ENCODE results near the gene TRDN.
"Not testable (repeated sequence)": the region's sequence is repeated elsewhere in the genome, so short reads cannot be mapped to it uniquely, and the experiment has no call there.

The TRDN gene

DNA sequence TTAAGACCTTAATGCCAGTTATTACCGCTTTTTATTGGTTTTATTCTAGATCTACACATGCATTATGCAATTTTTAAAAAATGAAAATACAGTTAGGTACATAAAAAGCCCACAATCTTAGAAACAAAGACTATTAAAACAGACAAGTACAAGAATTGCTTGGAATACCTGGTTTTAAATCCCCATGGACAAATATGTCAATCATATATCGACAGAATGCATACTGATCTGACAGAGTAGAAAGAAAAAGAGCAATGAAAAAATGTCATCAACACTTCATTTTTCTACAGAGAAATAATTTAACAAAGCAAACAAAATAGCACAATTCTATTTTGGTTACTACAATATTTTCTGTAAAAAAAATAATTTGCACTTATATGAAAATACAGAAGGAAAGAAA, 139.7 kb downstream of the TRDN start:
- no peak for DNase-seq

DNA sequence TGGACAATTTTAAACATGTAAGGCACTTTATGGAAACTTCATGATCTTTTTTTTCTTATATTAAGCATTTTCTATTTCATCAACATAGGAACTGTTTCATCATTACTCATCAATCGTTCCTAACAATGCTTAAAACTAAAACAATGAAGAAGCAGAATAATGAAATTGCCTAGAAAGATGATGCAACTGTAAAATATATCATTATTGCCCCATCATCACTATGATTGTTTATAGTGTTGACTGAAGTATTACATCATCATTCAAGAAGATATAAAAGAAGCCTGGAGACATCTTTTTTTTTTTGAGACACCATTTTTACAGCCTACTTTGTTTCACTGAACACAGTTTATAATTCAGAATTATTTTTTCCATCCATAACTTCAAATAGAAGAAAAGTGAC, 147.2 kb downstream of the TRDN start:
- no peak for DNase-seq

DNA sequence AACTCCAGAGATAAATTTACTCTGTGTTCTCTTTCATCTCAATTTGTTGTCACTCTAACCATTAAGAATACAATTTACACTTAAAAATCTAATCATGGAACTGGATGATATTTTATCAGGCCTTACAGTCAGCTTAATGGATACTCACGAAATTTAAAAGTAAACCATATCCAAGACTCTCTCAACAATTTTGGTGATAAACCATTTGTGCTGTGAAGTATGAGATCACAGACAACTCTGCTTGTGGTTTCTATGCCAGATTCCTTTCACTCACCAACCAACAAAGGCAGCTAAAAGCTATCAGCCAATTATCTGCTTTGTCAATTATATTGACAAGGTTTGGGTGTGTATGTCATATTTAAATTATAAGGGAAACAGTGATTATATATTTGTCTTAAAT, 155.8 kb downstream of the TRDN start:
- no peak for DNase-seq

DNA sequence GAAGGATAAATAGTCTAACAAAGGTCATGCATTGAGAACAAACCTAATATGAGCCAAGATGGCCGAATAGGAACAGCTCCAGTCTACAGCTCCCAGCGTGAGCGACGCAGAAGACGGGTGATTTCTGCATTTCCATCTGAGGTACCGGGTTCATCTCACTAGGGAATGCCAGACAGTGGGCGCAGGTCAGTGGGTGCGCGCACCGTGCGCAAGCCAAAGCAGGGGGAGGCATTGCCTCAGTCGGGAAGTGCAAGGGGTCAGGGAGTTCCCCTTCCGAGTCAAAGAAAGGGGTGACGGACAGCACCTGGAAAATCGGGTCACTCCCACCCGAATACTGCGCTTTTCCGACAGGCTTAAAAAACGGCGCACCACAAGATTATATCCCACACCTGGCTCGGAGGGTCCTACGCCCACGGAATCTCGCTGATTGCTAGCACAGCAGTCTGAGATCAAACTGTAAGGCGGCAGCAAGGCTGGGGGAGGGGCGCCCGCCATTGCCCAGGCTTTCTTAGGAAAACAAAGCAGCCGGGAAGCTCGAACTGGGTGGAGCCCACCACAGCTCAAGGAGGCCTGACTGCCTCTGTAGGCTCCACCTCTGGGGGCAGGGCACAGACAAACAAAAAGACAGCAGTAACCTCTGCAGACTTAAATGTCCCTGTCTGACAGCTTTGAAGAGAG, 164.6 kb downstream of the TRDN start:
- not testable (repeated sequence) for DNase-seq

DNA sequence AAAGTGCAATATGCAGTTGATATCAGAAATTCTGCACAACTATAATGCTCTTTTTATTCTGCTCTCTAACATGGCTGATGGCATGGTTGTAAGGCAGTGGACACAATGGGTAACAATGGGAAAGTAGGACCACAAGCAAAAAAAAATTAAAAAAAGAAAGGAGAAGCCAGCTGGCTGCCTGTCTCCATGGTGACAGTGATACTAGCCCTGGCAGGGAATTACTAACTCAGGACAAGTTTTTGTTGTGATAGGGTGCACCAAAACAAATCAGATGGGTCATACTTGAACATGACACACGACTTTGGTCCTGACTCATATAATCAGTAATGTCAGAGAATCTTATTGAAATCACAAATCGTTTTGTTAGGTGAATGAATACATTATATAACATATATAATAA, 169.4 kb downstream of the TRDN start:
- no peak for DNase-seq

DNA sequence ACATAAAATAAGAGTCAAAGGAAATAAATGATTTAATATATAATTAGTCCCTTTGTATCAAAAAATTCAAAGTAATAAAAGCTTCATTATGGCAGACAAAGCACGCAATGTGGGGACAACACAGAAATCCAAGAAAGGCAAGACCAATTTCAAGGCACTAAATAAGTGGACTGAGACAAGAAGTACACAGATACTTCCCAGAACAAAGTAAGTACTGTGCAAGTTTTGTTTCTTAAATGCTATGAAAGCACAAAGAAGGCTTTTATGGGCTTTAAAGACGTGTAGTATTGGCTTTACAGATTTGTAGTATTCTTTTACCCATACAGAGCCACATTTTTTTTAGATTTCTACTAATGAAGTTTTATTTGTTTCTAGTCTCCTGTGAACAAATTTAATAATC, 174.6 kb downstream of the TRDN start:
- no peak for DNase-seq

DNA sequence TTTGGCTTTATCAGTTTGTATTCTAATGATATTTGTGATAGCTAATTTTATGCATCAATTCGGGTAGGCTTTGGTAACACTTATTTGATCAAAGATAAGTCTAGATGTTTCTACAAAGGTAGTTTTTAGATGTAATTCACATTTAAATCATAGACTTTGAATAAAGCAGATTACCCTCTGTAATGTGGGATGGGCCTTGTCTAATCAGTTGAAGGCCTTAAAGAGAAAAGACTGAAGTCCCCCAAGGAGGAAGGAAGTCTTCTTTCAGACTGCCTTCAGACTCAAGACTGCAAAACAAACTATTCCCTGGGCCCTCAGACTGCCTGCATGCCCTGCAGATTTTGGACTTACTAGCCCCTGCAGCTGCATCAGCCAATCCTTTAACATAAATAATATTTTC, 178.5 kb downstream of the TRDN start:
- no peak for DNase-seq

DNA sequence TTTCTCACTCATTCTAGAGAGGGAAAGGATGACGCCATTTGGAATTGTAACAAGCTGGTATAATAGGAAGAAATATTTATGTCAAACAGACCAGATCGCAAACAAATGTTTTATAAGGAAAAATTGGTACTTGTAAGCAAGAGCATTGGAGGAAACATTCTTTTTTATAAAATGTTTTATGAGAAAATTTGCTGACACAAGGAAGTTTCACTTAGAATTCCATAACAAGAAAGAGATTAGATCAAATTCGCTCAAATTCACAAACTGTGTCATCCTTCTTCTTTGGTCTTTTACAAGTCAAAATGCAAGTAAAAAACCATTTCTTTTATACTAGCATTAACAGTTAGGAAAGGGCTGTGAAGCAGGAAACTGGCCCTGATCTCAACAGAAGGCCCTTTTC, 179.9 kb downstream of the TRDN start:
- no peak for DNase-seq

DNA sequence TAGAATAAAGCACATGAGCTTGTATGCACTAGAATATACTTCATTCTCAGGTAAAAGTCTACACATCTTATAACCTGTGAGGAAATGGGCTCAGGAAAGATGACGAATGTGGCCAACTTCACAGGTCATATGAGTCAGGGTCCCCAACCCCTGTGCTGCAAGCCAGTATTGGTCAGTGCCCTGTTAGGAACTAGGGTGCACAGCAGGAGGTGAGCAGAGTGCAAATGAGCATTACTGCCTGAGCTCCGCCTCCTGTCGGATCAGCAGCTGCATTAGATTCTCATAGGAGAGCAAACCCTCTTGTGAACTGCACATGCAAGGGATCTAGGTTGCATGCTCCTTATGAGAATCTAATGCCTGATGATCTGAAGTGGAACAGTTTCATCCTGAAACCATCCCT, 182.3 kb downstream of the TRDN start:
- no peak for DNase-seq

DNA sequence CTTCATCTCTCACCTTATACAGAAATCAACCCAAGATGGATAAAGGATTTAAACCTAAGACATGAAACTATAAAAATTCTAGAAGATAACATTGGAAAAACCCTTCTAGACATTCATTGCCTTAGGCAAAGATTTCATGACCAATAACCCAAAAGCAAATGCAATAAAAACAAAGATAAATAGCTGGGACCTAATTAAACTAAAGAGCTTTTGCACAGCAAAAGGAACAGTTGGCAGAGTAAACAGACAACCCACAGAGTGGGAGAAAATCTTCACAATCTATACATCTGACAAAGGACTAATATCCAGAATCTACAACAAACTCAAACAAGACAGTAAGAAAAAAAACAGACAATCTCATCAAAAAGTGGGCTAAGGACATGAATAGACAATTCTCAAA, 183.7 kb downstream of the TRDN start:
- not testable (repeated sequence) for DNase-seq

DNA sequence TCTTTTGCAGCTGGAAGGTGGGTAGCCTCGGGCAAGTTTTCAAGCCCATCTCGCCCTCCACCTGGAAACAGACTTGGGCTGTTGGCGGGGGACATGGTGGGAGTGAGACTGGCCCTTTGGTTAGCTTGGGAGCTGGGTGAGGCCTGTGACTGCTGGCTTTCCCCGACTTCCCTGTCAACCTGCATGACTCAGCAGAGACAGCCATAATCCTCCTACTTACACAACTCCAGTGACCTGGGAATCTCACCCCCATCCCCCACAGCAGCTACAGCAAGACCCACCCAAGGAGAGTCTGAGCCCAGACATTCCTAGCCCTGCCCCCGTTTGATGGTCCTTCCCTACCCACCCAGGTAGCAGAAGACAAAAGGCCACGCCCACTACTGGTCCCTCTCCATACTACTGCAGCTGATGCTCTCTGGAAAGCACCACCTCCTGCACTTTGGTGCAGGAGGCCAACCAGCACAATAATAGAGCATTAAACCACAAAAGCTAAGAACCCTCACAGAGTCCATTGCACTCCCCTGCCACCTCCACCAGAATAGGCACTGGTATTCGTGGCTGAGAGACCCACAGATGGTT, 188.4 kb downstream of the TRDN start:
- DNase-seq, result no peak

DNA sequence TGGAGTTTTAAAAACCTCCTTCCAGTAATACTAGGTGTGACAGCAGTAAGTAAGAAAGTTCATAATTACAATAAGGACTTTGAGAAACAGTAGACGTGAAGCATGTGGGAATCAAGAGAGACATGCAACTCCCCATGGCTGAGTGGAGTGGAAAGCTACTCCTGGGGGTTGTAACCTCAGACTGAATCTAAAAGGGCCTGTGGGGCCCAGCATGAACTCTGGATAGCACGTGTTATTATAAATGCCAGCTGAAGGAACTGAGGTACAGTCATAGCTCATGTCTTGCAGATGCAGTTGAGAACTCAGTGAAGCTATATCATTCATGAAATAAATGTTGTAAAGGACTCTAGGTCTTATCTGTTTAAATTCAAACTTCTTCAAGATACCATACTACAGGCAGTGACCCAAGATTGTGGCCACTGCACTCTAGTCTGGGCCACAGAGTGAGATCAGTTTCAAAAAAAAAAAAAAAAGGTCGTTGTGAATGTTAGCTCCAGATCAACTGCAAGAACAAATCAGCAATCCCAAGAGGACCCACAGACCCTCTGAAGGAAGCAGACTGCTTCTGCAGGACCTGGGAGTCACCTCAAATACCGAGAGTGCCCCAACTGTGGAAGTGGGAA, 189.3 kb downstream of the TRDN start:
- no peak for DNase-seq

DNA sequence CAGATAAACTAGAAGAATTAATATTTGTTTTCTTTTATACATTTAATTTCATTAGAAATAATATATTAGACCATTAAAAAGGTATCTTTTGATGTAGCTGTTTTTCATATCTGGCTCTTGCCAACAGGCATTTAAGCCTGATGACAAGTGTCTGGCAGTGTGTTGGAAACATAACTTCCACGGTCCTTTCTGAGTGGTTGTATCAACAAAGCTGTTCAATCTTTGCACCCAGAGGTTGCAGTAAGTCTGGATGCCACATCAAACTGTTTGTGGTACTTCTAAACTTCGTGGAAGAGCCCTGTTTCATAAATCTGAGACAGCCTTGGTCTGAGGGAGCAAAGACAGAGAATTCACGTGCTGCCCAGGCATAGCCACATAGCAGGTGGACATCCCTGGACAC, 197.4 kb downstream of the TRDN start:
- no peak for DNase-seq

DNA sequence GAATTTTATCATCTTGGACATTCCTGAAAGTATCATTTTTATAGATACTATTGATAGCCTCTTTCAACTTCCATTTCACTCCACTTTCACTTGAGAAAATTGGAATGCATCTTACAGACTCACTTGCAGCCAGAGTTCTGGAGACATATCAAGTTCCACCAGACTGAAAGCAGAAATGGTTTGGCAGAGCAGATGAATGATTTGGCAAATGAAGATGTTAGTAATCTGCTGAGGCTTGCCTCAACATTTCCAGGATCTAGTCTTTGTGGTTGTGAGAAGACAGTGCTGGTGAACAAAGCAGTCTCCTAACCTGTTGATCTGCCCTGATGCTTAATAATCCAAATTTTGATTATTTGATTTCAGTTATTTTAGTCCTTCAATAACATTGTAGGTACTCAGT, 202.6 kb downstream of the TRDN start:
- DNase-seq, result no peak

DNA sequence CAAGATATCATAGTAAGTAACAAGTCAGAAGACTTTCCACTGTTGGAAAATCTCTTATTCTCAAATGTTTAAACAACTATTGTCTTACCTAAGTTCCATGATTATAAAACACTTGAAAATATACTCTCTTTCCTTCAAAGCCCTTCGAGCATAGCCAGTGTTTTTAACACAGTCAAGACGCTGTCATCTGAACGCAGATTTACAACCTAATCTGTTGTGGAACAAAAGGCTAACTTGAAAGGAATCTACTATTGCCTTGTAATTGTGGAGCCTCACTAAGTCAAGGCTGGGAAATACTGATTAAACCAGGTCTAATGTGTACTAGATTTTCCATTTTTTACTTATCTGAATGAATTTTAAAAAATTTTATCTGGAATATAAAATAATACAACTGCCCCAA, 205.8 kb downstream of the TRDN start:
- no peak for DNase-seq

DNA sequence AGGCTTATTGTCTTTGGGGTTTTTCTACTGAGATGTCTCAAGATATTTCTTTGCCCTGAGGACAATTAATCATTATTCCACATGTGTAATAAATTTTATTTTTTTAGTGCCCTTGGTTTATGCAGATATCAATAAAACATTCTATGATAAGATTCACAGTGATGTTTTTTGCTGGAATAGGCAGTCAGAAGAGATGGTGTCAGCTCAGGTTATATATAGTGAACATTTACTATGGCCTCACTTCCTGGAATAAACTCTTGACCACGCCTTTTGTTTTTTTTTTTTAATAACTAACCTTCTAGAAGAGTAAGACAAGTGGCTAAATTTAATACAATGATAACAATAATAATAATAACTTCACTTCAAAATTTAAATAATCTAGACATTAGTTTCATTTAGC, 209.7 kb downstream of the TRDN start:
- no peak for DNase-seq

DNA sequence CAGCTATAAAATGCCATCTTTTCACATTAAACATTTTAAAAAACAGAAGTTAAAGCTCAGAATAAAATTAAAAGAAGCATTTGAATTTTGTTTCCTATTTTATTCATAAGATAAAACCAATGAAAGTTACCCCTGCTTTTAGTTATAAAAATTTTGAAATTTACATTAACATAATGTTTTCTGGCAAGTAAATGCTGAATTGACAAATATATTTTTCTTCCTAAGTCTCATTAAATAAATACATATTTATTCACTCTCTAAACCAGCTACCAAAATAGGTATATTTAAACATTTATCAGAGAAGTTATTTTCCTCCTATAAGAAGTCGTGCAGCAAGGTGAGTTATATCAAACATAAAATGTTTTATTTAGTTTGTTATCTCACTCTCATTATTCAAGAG, 213.6 kb downstream of the TRDN start:
- DNase-seq, result no peak

DNA sequence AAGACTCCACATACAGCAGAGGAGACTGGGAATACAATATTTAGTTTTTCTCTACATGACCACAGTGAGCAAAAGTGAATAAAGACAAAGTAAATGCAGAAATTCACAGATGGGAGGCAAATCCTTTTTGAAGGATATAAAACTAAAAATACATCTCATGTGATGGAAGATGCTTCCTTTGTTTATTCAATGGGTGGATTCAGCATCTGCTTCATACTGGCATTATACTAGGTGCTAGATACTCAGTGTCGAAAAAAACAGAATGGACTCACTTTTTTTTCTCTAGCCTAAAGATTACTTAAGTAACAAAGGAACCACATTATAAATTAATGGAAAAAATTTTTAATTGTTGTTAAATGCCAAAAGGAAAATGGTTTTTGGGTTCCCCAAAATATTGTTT, 216.2 kb downstream of the TRDN start:
- no peak for DNase-seq

DNA sequence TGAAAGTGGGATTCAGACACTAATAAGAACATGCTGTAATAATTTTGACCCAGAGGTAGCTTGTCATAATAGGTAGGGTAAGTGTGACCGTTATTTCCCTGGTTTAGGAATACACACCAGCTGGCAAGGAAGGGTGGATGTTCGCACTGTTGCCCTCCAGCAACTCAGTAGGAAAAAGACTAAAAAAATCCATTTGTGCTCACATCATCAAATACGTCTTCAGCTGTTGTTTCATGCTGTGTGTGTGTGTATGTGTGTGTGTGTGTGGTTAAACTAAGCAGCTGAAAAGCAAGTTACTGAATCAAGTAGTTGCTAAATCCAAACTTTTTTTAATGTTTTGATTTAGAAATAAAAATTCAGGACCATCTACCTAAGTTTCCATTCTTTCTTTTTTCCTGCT, 218.7 kb downstream of the TRDN start:
- DNase-seq, result no peak

DNA sequence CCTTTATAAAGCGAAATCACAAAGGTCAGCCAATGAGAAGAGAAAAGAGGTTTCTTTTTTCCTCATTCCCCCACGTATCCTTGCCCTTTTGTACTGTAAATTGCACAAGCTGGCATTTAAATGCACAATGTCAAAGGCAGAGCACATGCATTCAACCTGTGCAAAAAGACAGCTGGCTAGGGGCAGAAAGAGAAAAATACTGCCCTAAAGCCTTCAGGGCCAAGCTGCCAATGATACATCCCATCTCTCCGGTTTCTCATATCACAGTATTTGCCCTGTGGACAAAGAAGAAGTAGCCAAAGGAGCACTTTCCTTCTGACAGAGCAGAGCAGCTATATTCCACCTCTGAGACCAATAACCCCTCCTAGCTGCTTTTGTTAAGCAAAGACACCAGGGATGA, 219.2 kb downstream of the TRDN start:
- no peak for DNase-seq

DNA sequence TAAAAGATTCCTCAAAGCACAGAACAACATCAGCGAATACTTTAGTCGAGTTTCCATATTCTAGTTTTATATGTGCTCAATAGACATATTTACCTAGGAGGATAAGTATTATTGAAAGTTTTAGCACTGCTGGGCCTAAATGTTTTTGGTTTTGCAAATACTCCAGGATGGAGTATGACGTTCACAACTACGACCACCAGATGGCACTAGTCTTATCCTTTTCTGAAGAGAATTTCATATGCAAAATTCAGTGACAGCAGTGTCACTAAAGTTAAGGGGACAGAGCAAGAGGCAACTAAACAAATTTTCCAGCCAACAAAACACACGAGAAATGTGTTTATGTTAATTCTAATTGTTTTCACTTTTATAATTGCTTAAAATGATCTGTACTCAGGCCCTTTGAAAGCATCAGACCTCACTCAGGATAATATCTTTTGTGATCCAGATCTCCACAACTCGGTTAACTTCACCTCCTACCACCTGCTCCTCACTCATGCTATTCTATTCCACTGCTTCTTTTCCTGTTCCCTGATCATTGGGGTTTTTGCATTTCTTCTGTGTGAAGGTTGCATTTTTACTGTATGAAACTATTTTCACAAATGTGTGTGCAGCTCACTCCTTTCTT, 220.8 kb downstream of the TRDN start:
- no peak for DNase-seq

DNA sequence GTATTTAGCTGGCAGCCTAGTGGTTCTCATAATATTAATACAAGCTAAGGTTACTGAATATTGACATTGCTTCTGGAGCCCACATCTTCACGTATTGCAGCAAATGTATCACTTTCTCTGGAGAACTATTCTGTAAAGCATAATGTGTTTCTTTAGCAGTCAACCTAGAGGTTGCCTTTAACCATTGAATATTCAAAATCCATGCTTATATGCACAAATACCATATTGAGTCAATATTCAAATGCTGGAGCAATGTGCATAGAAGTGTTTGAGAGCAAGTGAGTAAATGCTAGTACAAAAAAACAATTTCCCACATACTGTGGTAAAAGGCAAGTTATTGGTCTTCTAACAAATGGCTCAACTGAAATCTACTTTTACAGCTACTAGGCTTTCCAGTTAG, 231.8 kb downstream of the TRDN start:
- DNase-seq, result no peak

DNA sequence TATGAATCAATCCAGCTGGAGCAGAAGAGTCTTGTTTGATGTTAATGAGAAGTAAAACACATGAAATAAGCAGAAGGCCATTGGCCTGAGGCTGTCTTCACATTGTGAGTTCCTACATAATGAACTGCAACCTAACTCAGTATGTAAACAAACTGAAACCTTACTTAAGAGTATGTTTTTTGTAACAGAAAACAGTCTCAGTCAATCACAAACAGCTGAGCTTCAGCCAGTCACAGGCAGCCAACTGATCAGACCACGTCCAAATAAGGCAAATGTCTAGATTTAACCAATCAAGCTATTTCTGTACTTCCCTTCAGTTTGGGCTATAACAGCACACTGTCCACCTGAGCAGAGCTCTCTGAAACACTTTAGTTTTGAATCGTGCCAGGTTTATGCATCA, 234.7 kb downstream of the TRDN start:
- no peak for DNase-seq

DNA sequence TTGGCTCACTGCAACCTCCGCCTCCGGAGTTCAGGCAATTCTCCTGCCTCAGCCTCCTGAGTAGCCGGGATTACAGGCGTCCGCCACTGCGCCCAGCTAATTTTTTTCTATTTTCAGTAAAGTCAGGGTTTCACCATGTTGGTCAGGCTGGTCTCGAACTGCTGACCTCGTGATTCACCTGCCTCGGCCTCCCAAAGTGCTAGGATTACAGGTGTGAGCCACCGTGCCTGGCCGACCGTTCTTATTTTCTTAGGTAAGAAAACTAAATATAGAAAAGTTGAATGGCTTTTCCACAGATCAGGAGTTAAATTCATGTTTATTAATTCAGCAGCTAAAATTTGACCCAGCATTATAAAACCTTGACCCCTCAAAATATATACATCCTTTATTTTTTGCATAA, 238.7 kb downstream of the TRDN start:
- no peak for DNase-seq
